SK-N-MC (cell line): ENCODE data around the gene EPHA4.

Experiments used
- EZH2 ChIP-seq: fragments of 200-600 bp; sonication (generic); IDR thresholded peaks from one replicate; pipeline ENCODE4 v1.6.1; 2017; ENCODE audit warnings: antibody characterized with exemption
- POLR2AphosphoS5 ChIP-seq: IDR thresholded peaks from 2 replicates; pipeline ENCODE4 v1.6.1; 2012; ENCODE audit warnings: mild to moderate bottlenecking, low read depth, low read length, borderline replicate concordance

DNA sequence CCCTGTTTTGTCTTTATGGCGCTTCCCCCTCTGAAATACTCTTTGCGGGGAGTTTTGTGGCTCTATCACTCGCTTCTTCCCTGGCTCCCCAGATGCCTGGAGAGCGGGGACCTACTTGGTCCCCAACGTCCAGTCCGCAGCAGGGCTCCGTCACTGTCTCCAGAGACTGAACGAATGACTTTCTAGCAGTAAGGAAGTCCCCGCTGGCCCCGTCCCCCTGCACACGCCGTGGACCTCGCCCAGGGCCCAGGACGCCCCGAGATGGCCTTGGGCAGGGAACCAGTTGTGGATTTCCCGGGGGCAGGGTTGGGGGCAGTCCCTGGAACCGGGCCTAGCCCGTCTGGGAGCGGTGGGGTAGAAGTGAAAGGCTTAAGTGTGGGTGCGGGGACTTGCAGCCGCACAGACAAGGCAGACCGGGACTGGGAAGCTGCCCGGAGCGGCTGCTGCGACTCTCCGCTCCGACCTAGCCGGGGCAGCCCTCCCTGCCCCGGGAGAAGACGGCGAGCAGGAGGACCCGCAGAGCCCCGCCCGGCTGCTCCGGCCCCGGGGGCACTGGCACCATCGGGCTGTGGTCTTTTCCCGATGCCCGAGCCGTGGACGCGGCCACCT lies 821 bp upstream of the EPHA4 start:
- TF ChIP-seq POLR2AphosphoS5 (no peak), EZH2 (no peak)
